ENCODE measurements around the gene LY6G6D.
"Not testable (repeated sequence)": the region's sequence is repeated elsewhere in the genome, so short reads cannot be mapped to it uniquely, and the experiment has no call there.

The LY6G6D gene

GRCh38 chr6:31702819-31703716 is 12.1 kb upstream of the LY6G6D start, which contains the start of gene ABHD16A:
Gene ABHD16A, minus strand, starts transcription at chr6:31703324. Its CDS starts 43 bp downstream, at chr6:31703281.
- H3K4me3 ChIP-seq (ENCODE audit: low read depth, low read length): peak within 1 kb of the TSS; percentile 90
- DNase-seq (ENCODE audit: low read depth): peak; percentile 96
- TF ChIP-seq, protein P1, sequence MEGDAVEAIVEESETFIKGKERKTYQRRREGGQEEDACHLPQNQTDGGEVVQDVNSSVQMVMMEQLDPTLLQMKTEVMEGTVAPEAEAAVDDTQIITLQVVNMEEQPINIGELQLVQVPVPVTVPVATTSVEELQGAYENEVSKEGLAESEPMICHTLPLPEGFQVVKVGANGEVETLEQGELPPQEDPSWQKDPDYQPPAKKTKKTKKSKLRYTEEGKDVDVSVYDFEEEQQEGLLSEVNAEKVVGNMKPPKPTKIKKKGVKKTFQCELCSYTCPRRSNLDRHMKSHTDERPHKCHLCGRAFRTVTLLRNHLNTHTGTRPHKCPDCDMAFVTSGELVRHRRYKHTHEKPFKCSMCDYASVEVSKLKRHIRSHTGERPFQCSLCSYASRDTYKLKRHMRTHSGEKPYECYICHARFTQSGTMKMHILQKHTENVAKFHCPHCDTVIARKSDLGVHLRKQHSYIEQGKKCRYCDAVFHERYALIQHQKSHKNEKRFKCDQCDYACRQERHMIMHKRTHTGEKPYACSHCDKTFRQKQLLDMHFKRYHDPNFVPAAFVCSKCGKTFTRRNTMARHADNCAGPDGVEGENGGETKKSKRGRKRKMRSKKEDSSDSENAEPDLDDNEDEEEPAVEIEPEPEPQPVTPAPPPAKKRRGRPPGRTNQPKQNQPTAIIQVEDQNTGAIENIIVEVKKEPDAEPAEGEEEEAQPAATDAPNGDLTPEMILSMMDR (IDR thresholded peaks at IDR 0.05; ENCODE audit: low read depth, low read length, missing control alignments): no peak

DNA sequence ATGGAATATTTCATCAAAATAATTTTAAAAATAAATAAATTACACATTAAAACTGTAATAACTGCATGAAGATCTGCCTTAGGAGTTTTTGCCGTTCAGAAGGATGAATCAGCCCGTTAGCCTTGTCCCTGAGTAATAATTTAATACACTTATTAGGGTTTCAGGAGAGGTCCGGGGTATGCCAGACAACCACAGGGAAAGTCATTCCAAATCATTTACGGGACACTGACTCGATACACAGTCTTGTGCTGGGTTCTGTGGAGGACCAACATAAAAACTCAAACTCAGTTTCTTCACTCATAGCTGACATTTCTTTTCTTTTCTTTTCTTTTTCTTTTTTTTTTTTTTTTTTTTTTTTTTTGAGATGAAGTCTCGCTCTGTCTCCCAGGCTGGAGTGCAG is 9.2 kb upstream of the LY6G6D start:
- TF ChIP-seq, protein P1 (IDR thresholded peaks at IDR 0.05; ENCODE audit: low read depth, low read length, missing control alignments): no peak
- H3K4me3 ChIP-seq (ENCODE audit: low read depth, low read length): no peak overlapping the region
- DNase-seq (ENCODE audit: low read depth): no peak

DNA sequence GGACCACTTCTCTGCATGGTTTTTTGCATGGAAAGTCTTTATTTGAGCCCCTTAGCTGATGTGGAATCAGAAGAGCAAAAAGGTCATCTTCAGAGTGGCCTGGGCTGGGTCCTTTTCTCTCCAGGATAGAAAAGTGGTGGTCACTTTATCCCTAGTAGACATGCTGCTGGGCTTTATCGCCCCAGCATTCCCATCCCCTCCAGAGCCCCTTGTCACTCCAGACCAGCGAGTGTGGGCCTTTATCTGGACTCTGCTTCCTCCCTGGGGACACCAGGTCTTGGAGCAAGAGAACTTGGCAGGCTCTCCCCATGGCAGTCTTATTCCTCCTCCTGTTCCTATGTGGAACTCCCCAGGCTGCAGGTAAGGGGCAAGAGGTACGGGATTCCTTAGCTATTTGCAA is 8.5 kb upstream of the LY6G6D start, which contains the start of gene LY6G6F:
LY6G6F (plus strand) TSS at position 268 of the 400 bp plus-strand sequence; CDS start at position 309, 41 bp downstream.
- DNase-seq (ENCODE audit: low read depth): no peak
- H3K4me3 ChIP-seq (ENCODE audit: low read depth, low read length): no peak within 1 kb of the TSS
- TF ChIP-seq, protein P1 (IDR thresholded peaks at IDR 0.05; ENCODE audit: low read depth, low read length, missing control alignments): no peak

DNA sequence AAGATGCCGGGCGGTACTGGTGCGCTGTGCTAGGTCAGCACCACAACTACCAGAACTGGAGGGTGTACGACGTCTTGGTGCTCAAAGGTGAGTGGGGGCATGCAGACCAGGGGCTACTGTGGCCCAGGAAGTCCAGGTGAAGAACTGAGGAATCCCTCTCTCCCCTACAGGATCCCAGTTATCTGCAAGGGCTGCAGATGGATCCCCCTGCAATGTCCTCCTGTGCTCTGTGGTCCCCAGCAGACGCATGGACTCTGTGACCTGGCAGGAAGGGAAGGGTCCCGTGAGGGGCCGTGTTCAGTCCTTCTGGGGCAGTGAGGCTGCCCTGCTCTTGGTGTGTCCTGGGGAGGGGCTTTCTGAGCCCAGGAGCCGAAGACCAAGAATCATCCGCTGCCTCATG is 7.4 kb upstream of the LY6G6D start:
- H3K4me3 ChIP-seq (ENCODE audit: low read depth, low read length): no peak overlapping the region
- no peak for DNase-seq (ENCODE audit: low read depth)
- TF ChIP-seq, protein P1 (IDR thresholded peaks at IDR 0.05; ENCODE audit: low read depth, low read length, missing control alignments): no peak

DNA sequence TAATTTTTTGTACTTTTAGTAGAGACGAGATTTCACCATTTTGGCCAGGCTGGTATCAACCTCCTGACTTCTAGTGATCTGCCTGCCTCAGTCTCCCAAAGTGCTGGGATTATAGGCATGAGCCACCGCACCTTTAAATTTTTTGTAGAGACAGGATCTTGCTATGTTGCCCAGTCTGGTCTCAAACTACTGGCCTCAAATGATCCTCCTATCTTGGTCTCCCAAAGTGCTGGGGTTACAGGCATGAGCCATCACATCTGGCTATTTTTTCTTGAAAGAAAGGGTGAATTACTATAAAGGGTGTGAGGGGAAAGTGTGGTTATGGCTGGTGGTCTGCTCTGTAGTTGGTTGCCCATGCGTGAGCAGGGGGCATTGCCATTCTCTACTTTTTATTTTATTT is 6.9 kb upstream of the LY6G6D start:
- no peak for DNase-seq (ENCODE audit: low read depth)
- TF ChIP-seq, protein P1 (IDR thresholded peaks at IDR 0.05; ENCODE audit: low read depth, low read length, missing control alignments): no peak
- H3K4me3 ChIP-seq (ENCODE audit: low read depth, low read length): no peak overlapping the region

- not testable (repeated sequence) for DNase-seq (ENCODE audit: low read depth); H3K4me3 ChIP-seq (ENCODE audit: low read depth, low read length)
Observed at GRCh38 chr6:31709157-31709556, 6.0 kb upstream of the LY6G6D start.

GRCh38 chr6:31710523-31711219 is 4.5 kb upstream of the LY6G6D start:
- no peak overlapping the region for H3K4me3 ChIP-seq (ENCODE audit: low read depth, low read length)
- DNase-seq (ENCODE audit: low read depth): no peak
- TF ChIP-seq, protein P1 (IDR thresholded peaks at IDR 0.05; ENCODE audit: low read depth, low read length, missing control alignments): no peak

Data from GM12864 (cell line).